HG02763 (cell line): ENCODE data around the gene MYO3B.
"Not testable (repeated sequence)": the region's sequence is repeated elsewhere in the genome, so short reads cannot be mapped to it uniquely, and the experiment has no call there.

Source experiments
- ATAC-seq: cut with Tn5 transposase; IDR thresholded peaks from one replicate; pipeline ENCODE4 v1.9.1; 2021; ENCODE audit warnings: mild to moderate bottlenecking, moderate library complexity; ENCODE audit not compliant: unreplicated experiment

MYO3B gene

GRCh38 chr2:170456914-170457313, 279.0 kb downstream of the MYO3B start:
- no peak for ATAC-seq

GRCh38 chr2:170457742-170458141, 279.8 kb downstream of the MYO3B start:
- no peak for ATAC-seq

GRCh38 chr2:170461889-170462288, 283.9 kb downstream of the MYO3B start:
- ATAC-seq, result no peak

DNA sequence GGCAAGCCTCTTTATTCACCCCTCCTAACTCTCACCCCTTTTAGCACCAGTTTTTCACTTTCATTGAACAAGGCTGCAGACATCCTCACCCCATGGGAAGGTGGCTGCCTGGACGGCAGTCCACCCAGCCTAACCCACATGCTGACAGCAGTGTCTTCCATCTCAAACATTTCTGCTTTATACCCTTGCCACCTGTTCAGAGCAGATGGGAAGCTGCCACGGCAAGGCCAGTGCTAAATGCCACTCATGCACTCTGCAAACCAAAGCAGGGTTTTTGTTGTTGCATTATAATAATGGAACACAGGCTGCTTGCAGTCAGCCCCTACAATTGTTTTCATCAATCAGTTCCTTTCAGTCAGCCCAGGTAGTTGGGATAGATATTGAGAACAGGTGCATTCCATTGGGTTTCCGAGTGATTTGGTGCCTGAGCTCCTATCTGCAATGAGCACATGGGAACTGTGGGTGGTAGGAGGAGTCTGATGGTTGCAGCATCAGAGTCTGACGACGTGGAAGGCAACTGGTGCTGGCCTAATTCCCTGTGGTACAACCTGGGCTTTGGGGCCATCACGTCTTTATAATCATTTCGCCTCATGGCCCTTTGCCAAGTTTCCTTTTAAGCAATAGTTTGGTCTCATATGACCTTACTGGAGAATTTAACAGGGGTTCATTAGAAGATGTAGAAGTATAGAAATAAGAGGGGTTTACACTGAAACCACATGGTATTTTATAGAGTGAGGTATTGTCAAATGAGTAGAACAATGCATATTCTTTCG, 284.7 kb downstream of the MYO3B start:
- no peak for ATAC-seq

- ATAC-seq, result no peak
These were observed 285.2 kb downstream of the MYO3B start for GRCh38 chr2:170463206-170463537.

- ATAC-seq, result no peak
These were observed 286.3 kb downstream of the MYO3B start for GRCh38 chr2:170464268-170464667.

GRCh38 chr2:170465241-170465640, 287.3 kb downstream of the MYO3B start:
- no peak for ATAC-seq

DNA sequence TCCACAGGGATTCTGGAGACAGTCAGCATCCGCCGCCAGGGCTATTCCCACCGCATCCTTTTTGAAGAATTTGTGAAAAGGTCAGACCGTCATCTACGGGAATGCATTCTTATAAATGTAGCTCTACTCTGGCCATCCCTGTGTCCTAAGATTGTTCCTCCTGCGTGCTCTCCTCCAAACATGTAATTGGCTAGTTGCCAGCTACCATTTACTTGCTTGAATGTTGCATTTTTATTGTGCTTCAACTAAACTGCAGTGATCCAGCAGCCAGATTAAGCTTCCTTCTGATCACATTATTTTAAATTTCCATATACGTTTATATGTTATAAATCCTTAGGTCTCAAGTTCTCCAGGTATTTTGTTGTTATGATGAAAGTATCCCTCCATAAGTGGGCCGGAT, 288.7 kb downstream of the MYO3B start:
- ATAC-seq, result no peak

DNA sequence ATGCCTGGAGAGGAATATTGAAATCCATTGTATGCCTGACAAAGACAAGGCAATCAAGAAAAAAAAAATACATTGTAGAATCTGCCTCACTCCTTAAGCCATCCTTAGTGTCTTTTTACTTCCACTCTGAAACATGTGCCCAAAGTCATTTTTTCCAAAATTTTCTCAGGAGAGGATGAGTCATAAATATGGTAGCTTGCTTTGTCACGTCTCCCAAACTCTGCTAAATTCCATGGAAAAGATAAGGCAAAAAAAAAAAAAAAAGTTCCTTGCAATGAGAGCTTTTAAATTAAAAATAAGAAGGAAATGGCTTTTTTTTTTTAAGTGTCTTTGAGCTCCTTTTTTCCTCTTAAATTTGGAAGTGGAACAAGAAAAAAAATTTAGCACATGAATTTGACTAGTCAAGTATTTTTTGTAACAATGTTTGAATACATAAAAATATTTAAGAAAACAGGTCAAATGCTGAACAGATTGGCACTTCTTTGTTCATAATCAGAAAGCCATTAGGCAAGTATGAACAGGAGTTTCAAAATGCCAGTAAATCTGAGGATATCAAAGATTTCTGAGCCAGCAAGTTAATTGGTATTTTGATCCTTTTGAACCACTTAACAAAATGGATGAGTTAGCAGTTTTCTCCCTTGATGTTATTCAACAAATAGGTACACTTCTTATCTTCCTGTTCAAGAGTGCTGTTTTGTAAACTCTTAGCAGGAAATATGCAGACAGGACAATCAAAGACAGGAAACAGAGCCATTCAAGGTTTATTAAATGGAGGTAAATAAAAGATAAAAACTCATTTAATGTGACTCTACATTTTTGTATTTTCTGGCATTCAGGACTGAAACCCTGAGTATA, 289.8 kb downstream of the MYO3B start:
- no peak for ATAC-seq

GRCh38 chr2:170468557-170468956, 290.6 kb downstream of the MYO3B start:
- no peak for ATAC-seq

GRCh38 chr2:170472498-170472897, 294.6 kb downstream of the MYO3B start:
- not testable (repeated sequence) for ATAC-seq

- no peak for ATAC-seq
These were observed 297.9 kb downstream of the MYO3B start for GRCh38 chr2:170475878-170476277.

DNA sequence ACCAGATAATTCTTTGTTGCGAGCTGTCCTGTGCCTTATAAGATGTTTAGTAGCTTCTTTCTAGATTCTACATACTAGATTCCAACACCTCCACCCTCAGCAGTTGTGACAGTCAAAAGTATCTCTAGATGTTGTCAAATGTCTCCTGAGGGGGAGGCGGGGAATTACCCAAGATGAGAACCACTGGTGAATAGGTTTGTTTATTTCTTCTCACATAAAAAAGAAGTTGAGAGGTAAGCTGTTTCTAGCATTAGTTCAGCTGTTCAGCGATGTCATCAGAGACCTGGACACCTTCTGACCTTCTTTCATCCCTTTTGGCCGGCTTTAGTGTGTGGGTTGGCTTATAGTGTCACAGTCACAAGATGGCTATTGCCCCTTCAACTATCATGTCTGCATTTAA, 299.7 kb downstream of the MYO3B start:
- ATAC-seq, result no peak

DNA sequence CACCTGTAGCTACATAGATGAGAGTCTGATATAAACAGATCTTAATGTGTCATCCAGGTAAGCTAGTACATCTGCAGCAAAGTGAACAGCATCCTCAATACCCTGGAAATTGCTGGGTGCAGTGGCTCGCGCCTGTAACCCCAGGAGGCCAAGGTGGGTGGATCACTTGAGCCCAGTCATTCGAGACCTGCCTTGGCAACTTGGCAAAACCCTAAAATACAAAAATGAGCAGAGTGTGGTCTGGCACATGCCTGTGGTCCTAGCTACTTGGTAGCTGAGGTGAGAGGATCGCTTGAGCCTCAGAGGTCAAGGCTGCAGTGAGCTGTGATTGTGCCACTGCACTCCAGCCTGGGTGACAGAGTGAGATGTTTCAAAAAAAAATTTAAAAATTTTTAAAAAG, 303.3 kb downstream of the MYO3B start:
- no peak for ATAC-seq

DNA sequence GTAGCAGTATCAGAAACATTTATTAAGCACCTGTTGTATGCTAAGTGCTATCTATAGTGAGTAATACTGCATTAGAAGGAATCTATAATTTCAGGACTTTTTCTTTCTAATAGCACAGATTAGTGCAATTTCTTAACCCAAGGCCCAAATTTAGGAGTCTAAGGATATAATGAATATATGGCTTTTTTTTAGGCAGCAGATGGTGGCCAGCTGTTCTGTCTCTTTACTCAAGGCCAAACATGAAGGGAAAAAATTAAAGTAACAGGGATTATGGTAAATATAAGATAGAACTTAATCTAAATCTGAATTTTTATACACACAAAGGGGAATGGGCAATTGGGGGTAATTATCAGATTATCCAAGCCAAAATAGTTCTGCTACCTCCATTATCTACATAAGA, 306.6 kb downstream of the MYO3B start:
- no peak for ATAC-seq

GRCh38 chr2:170485254-170486026, 307.5 kb downstream of the MYO3B start:
- no peak for ATAC-seq

DNA sequence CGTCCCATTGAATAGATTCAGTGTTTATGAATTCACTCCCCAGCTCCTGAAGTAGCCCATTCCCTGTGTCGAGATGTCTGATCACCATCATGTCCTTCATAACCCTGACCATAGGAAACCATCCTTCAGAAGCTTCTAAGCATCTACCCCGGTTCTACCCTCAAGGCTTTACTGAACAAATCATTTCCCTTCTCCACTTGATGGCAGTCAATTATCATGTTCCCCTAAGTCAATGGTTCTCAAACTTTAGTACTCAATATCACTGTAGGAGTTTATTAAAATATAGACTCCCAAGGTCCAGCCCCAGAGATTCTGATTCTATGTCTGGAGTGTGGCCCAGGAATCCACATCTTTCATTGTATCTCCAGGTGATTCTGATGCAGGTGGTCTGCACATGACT, 308.8 kb downstream of the MYO3B start:
- ATAC-seq, result no peak

- no peak for ATAC-seq
These were observed 310.9 kb downstream of the MYO3B start for GRCh38 chr2:170488807-170489206.

- ATAC-seq, result no peak
These were observed 314.1 kb downstream of the MYO3B start for GRCh38 chr2:170492010-170492409.

DNA sequence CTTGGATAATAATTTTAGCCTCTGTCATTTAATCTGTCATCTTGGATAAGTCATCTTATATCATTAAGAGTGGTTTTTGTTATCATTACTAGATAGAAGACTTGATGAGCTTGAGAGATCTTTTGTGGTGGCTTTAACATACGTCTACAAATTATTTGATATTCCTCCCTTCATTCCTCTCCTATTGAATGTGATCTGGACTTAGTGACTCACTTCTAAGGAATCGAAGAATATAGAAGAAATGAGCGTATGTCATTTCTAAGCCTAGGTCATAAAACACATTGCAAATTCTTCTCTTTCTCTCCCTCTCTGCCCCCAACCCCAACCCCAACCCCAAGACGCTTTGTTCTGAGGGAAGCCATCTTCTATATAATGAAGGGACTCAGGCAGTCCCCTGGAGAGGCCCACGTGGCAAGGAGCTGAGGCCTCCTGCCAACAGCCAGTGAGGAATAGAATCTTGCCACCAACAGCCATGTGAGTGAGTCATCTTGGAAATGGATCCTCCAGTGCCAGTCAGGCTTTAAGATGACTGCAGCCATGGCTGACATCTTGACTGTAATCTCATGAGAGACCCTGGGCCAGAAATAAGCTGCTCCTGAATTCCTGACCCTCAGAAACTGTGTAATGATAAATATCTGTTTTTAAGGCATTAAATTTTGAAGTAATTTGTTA, 315.6 kb downstream of the MYO3B start:
- ATAC-seq, result no peak

DNA sequence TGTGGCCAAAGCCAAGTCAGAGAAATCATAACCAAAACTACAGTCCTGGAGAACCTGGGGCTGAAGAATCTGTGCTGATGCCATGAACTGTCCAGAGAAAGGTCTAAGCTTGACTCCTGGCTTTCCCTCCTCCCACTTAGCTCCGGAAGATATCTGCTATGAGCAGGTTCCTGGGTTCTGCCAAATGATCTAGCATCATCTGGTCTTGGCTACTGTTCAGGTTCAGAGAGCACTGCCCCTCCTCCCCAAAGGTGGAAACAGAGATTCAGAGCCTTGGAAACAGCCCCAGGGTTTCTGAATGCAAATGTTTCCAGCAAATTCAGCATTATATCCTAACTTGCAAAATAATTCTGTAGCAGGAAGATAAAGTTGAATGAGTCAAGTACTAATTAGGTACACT, 317.9 kb downstream of the MYO3B start:
- ATAC-seq, result no peak
